Stimulated activated CD4-positive, alpha-beta T cell treated with anti-CD3 and anti-CD28 coated beads, Interleukin-2, amount 100 ng/mL, for 4 hours (primary cell): Measurements from ENCODE around the gene ADGRA3.
A peak's percentile ranks its signal among the peaks of the same experiment; 100 is the strongest.
"Not testable (repeated sequence)": the region's sequence is repeated elsewhere in the genome, so short reads cannot be mapped to it uniquely, and the experiment has no call there.

Source experiments
- DNase-seq: peaks from one replicate; pipeline ENCODE4 v3.0.0-alpha.2; 2020; ENCODE audit warnings: low read depth

The ADGRA3 gene

DNA sequence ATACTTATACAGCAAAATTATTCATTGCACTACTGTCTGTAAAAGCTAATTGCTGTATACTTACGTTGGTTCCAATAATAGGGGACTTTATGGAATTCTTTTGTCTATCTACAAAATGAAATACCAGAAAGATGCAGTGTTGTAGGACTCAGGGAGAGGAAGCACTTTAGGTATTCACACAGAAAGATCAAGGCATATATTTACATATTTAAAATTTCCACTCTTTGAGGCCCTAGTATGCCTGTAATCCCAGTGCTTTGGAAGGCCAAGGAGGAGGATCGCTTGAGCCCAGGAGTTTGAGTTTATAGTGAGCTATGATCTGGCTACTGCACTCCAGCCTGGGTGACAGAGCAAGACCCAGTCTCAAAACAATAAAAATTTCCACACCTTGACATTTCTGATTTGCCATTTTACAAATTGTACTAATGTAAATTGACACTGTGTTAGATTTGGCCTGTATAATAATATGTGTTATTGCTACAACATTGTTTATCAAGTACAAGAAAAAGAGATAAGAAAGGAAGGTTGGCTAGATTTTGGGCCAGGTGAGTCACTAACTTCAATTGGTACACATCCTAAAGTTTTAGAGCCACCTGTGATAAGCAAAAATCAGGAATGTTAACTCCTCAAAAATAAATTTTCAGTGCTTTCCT is 35.1 kb downstream of the ADGRA3 start:
- no peak for DNase-seq

- DNase-seq = no peak
These were observed 37.4 kb downstream of the ADGRA3 start for GRCh38 chr4:22478426-22478825.

DNA sequence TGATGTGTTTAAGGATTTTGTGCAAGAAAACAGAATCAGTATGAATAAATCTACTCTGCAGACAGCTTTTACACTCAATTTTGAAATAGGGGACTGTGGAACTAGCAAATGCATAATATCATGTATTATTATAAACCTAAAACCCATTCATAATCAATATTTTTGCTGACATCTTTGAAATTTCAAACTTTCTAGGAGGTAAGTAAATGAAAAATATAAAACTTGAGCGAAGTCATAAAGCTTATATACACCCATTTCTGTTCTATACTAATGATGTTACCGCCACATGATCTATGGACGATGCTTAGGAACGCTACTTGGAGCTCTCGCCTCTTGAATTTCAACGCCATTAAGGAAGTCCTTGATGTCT is 38.1 kb downstream of the ADGRA3 start:
- DNase-seq = no peak

DNA sequence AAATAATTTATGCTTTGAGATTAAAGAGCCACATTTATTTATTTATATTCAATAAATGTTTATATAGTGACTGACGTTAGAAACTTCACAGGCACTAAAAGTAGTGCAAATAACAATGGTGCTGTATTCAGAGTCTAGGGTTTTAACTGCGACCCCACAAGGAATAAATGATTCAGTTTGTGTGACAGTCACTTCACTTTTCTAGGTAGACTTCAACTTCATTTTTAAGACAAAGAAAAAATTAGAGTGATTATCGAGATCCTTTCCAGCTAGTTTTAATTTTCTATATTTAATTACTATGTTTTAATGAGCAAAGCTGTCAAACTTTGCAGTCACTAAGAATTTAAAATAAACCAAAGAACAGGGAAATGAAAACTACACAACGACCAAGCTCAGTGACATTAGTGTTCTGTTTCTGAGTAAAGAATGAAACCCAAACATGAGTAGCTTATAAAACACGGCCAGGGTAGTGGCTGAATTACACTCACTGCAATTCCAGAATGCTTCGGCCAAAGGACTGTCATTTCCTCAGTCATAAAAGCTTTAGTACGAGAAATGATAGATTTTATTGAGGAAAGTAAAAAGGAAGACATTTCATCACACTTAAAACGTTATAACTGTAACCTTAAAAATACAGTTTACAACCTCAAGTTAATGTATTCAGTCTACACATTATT is 38.6 kb downstream of the ADGRA3 start:
- no peak for DNase-seq

DNA sequence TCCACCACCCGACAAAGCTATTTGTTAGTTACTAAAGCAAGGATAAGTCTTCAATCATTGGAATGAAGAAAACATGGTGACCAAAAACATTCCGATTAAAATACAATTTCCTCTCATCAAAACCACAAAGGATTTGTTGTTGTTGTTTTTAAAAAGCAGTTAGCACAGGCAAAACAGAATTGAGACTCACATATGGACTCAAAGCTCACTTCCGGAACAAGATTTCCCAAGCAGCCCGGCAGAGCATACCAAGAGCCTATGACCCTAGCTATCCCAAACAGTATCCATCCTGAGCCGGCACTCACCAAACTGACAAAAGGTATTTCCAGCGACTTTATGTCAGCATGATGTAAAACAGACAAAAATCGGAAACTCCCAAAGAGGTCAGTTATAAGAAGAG is 39.9 kb downstream of the ADGRA3 start:
- no peak for DNase-seq

GRCh38 chr4:22475311-22475646 is 40.6 kb downstream of the ADGRA3 start:
- not testable (repeated sequence) for DNase-seq

DNA sequence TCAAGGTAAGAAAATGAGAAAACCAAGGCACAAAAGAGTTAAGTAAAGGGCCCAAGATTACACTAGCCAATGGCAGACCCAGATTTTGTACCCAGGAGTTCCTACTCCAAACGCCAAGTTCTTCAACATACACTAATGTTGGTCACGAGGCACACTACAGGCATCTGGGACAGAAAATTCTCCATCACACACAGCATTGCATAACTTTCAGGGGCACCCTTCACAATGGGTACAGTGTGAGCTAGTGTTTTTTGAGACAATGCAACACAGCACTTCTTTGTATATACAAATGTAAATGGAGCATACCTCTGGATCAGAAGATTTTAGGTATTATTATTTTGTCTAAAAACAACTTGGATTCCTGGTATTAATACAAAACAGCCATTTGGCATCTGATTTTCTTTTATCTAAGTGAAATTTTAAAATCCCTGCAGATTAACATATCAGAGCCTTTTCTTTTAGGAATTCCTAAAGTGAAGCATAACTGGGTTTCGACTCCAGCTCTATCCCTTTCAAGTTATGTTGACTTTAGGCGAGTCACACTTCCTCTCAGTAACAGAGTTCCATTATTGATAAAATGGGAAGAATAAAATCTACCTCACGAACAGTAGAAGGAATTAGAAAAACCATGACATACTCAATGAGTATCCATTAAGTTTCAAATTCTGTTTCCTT is 41.1 kb downstream of the ADGRA3 start:
- DNase-seq = no peak

DNA sequence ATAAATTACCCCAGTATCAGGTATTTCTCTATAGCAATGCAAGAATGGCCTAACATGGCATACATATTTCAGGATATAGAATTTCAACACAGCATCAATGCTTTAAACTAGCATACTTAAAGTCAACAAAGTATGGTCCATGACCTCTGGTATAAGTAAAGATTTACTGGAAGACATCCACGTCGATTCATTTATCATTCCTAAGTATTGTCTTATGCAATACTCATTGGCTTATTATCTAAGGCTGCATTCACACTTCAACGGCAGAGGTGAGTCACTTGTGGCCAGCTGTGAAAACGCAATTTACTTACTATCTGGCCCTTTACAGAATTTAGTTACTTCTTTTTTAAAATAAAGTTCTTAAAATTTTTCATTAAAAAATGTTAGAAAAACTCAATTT is 42.6 kb downstream of the ADGRA3 start:
- no peak for DNase-seq

GRCh38 chr4:22471999-22472461 is 43.8 kb downstream of the ADGRA3 start:
- DNase-seq = no peak

GRCh38 chr4:22471419-22471818 is 44.4 kb downstream of the ADGRA3 start:
- no peak for DNase-seq

GRCh38 chr4:22466581-22466980 is 49.3 kb downstream of the ADGRA3 start:
- DNase-seq = no peak

GRCh38 chr4:22465996-22466395 is 49.9 kb downstream of the ADGRA3 start:
- no peak for DNase-seq

- DNase-seq = no peak
These were observed 50.5 kb downstream of the ADGRA3 start for GRCh38 chr4:22465349-22465748.

DNA sequence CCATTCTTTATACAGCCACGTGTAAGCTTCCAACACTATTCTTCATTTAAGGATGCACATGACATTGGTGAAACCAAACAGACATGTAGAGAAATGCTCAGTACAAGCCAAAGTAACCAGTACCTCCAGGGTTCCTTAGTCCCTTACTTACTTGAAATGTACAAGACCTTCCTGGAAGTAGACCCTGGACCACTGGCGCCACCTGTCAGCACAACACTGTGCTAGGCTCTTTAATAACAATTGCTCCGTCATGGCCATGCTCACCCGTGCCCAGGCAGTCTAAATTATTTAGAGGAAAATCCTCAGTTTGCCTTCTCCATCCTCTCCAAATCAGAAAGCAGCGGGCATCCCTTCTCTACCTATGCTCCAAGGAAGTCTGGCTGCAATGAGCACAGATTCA is 52.7 kb downstream of the ADGRA3 start:
- DNase-seq = peak; percentile 13

GRCh38 chr4:22462688-22463087 is 53.2 kb downstream of the ADGRA3 start:
- DNase-seq = no peak

- no peak for DNase-seq
These were observed 55.6 kb downstream of the ADGRA3 start for GRCh38 chr4:22460266-22460665.

DNA sequence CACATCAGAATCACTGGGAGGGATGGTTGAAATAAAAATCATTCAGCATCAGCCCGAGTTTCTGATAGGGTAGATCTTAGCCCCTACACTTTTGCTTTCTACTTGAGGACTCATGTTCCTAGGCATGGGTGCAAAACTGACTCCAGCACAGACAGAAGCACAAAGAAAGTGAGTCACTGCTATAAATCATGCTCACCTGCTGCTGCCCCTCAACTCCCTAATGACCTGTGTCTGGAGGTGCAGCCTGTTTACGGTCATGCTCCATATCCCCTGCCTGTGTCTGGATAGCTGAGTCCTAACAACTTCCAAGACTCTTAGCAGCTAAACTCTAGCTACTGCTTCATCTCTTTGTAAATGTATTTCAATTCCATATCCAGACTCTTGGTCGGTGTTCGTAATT is 57.8 kb downstream of the ADGRA3 start:
- no peak for DNase-seq

- no peak for DNase-seq
These were observed 58.5 kb downstream of the ADGRA3 start for GRCh38 chr4:22457348-22457747.

DNA sequence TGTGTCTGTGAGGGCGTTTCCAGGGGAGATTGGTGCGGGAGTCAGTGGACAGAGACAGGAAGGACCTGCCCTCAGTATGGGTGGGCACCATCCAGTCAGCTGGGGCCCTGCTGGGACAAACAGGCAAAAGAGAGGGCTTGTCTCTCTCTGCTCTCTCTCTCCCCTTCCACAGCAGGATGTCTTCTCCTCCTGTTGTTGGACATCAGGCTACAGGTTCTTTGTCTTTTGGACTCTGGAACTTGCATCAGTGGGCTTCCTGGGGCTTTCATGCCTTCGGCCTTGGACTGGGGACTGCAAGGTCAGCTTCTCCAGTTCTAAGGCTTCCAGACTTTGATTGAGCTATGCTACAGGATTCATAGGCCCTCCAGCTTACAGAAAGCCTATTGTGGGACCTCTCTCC is 59.6 kb downstream of the ADGRA3 start:
- DNase-seq = no peak

- DNase-seq = no peak
These were observed 60.9 kb downstream of the ADGRA3 start for GRCh38 chr4:22454955-22455354.

DNA sequence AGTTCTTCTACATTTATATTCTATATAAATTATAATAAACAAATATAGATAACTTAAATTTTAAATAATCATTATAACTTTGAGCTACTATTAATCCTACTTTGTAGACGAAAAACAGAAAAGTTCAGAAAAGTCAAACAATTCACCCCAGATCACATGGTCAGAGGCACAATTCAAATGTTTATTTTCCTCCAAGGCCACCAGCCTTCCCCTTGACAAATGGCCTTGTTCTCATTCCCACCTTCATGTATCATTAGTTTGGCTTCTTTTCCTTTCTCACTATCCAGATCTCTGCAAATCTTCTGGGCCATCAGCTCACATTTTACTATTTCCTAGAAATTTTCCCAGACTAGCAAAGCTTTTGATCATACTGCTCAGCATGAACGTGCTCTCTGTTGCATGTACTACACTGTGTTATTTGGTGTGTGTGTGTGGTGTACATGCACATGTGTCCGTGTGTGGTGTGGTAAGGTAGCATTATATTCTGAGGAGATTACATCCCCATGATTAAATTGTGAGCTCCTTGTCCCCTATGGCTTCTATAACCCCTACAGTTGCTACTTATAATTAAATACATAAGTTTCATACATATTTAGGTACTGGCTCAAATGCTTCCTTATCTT is 61.5 kb downstream of the ADGRA3 start:
- DNase-seq = no peak

- no peak for DNase-seq
These were observed 71.1 kb downstream of the ADGRA3 start for GRCh38 chr4:22444813-22445212.

- DNase-seq = no peak
These were observed 72.9 kb downstream of the ADGRA3 start for GRCh38 chr4:22442956-22443355.
